HL-60/S4 treated with retinoic acid at 250 ng/mL for 4 days and 3 days (cell line): ENCODE results near the gene EYA2.

Source experiments
- in situ Hi-C: fragments of 300-500 bp; cut with MboI; formaldehyde crosslinking; loops from 2 replicates; pipeline ENCODE4 v1.7.0; 2022; ENCODE audit warnings: low sequenced_read_pairs

The EYA2 gene

GRCh38 chr20:47235853-47236638 lies 341.4 kb downstream of the EYA2 start:
- in situ Hi-C loops: no loop called here

DNA sequence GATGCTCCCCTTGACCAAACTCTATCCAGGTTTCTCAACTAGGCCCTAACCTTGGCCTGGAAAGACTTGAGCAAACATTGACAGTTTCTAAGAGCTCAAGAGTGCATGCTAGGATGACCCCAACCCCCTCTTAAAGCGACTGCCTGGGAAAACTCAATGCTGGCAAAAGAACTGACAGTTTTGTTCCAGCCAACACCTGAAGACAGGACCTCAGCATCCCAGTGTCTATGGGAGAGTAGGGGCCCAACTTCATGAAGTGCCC lies 341.9 kb downstream of the EYA2 start:
- in situ Hi-C loops: no loop called here

GRCh38 chr20:47237715-47238114 lies 343.1 kb downstream of the EYA2 start:
- in situ Hi-C loops: no loop called here
